Measurements from ENCODE around the gene NAPSA. TPM values are rescaled to one million over a fixed set of nuclear protein-coding genes. Genes with fewer than 3 reads are reported as not detected.

NAPSA gene
- total and polyA plus RNA-seq, 7 experiments from 2014 or later: 0.72 to 8.2 (median 3.6) TPM

Other genes starting within 250 kb of the NAPSA start
- not detected for gene IZUMO2, start 202.4 kb downstream of the NAPSA start, total RNA-seq
- not detected for gene IZUMO2, start 202.4 kb downstream of the NAPSA start, polyA plus RNA-seq
- gene MYH14, start 162.0 kb downstream of the NAPSA start, total RNA-seq: not detected
- not detected for gene MYH14, start 162.0 kb downstream of the NAPSA start, polyA plus RNA-seq
- 10 to 100 TPM in 1 of 5 experiments, 1 to 10 TPM in 4; 1.9 to 11.1 (median 2.4) TPM for gene KCNC3, start 36.3 kb downstream of the NAPSA start, total RNA-seq
- gene KCNC3, start 36.3 kb downstream of the NAPSA start, polyA plus RNA-seq: not detected
- gene NR1H2, start 10.8 kb upstream of the NAPSA start, total RNA-seq: 100 to 1,000 TPM in 4 of 5 experiments, 10 to 100 TPM in 1; 66.6 to 284 (median 114) TPM
- 100 to 1,000 TPM in 1 of 2 donors, 10 to 100 TPM in 1; 82.7 to 128 TPM for gene NR1H2, start 10.8 kb upstream of the NAPSA start, polyA plus RNA-seq
- 100 to 1,000 TPM in 1 of 5 experiments, 10 to 100 TPM in 4; 26.0 to 110 (median 40.8) TPM for gene POLD1, start 18.7 kb upstream of the NAPSA start, total RNA-seq
- gene POLD1, start 18.7 kb upstream of the NAPSA start, polyA plus RNA-seq: 10 to 100 TPM; 30.5 to 44.3 TPM
- 1 to 10 TPM in 3 of 5 experiments, under 1 TPM in 2; 0.73 to 7.5 (median 1.5) TPM for gene SPIB, start 53.3 kb upstream of the NAPSA start, total RNA-seq
- gene SPIB, start 53.3 kb upstream of the NAPSA start, polyA plus RNA-seq: under 1 TPM; 0.19 to 0.46 TPM
- gene MYBPC2, start 67.3 kb upstream of the NAPSA start, total RNA-seq: under 1 TPM in 2 of 5 experiments, not detected in 3; 0.39 to 0.92 TPM
- not detected for gene MYBPC2, start 67.3 kb upstream of the NAPSA start, polyA plus RNA-seq
- gene EMC10, start 110.9 kb upstream of the NAPSA start, total RNA-seq: 10 to 100 TPM; 75.5 to 95.2 (median 88.1) TPM
- 10 to 100 TPM in 1 of 2 donors, 1 to 10 TPM in 1; 8.7 to 11.0 TPM for gene EMC10, start 110.9 kb upstream of the NAPSA start, polyA plus RNA-seq
- under 1 TPM in 4 of 5 experiments, not detected in 1; 0.59 to 0.93 (median 0.68) TPM for gene GARIN5A, start 111.2 kb upstream of the NAPSA start, total RNA-seq
- 1 to 10 TPM in 1 of 2 donors, under 1 TPM in 1; 0.77 to 3.1 TPM for gene GARIN5A, start 111.2 kb upstream of the NAPSA start, polyA plus RNA-seq
- 10 to 100 TPM; 13.0 to 45.9 (median 22.7) TPM for gene JOSD2, start 145.6 kb upstream of the NAPSA start, total RNA-seq
- 10 to 100 TPM; 17.8 to 18.8 TPM for gene JOSD2, start 145.6 kb upstream of the NAPSA start, polyA plus RNA-seq
- gene ASPDH, start 148.3 kb upstream of the NAPSA start, total RNA-seq: not detected
- not detected for gene ASPDH, start 148.3 kb upstream of the NAPSA start, polyA plus RNA-seq
- not detected for gene LRRC4B, start 202.8 kb upstream of the NAPSA start, total RNA-seq
- gene LRRC4B, start 202.8 kb upstream of the NAPSA start, polyA plus RNA-seq: not detected